SK-N-SH (cell line): ENCODE results near the gene CADM1.

Experiments used
- EP300 ChIP-seq, 2 experiments: IDR thresholded peaks; 2 replicates each; pipeline versions ENCODE4 v1.4.0 to v1.6.1; 2012; ENCODE audit warnings: borderline replicate concordance in 1 of 2, low read depth in 1 of 2, low read length in 1 of 2
- YY1 ChIP-seq: IDR thresholded peaks from 2 replicates; pipeline ENCODE4 v1.4.0; 2012; ENCODE audit warnings: low read depth, mild to moderate bottlenecking

DNA sequence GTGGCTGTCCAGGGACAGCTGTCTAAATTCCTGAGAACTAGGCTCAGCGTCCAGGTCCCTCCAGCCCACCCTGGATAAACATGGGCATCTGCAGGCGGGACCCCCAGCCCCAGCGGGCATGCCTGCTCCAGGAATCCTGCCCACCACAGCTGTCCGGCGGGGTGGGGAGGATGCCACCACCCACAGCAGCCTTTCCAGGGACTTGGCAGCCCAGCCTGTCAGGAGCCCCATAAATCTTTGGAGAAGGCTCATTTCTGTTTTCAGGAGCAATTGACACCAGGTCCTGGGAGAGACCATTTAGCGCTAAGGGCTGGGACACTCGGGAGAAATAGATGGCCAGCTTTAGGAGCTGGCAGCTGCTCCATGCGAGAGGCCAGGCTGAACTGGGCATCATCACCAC lies 358.9 kb downstream of the CADM1 start:
- TF ChIP-seq EP300 (IDR thresholded peaks at IDR 0.05; ENCODE audit: borderline replicate concordance in 1 of 2, low read depth in 1 of 2, low read length in 1 of 2) (no peak), YY1 (no peak)
